ENCODE measurements around the gene TNP2. TPM values are rescaled to one million over a fixed set of nuclear protein-coding genes. Genes with fewer than 3 reads are reported as not detected.

TNP2 gene
- total and polyA plus RNA-seq, 9 of the 15 experiments (the other 6 are each of a cell fraction or from before 2014, with no cell fraction given): not detected

DNA sequence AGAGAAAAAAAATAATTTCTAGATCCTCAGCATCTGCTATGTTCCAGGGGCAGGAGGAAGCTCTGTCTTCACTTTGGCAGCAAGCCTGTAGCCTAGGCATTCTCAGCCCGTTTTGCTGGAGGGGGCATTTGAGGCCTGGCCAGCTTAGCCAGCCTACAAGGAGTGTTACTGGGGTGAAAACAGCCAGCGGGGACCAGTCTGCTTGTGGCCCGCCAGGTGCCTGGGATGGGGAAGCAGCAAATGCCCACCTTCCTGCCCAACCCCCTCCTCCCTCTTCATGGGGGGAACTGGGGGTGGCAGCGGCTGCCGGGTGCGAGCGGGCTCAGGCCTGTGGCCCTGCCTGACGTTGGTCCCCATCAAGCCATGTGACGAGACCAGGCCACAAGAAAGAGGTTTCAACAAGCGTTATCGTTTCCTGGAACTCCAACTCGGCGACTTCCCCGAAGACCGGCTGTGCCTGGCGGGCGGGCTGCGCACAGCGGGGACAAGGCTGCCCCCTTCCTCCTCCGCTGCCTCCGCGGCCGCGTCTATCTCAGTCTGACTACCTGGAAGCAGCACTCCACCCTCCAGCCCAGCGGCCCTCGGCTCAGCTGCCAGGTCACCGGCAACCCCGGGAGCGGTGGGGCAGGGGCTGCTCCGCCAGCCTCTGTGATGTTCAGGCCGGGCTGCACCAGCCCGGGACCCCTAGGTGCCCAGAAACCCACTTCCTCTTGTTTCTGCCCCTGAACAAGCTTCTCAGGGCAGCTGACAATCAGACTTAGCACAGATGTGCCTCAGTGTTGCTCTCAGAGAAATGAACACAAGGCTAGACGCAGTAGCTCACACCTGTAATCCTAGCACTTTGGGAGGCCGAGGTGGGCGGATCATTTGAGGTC is 36.0 kb downstream of the TNP2 start (continued):
- TF ChIP-seq HNRNPUL1 (IDR thresholded peaks at IDR 0.05; ENCODE audit: low read length): no peak
- TF ChIP-seq, protein P1, sequence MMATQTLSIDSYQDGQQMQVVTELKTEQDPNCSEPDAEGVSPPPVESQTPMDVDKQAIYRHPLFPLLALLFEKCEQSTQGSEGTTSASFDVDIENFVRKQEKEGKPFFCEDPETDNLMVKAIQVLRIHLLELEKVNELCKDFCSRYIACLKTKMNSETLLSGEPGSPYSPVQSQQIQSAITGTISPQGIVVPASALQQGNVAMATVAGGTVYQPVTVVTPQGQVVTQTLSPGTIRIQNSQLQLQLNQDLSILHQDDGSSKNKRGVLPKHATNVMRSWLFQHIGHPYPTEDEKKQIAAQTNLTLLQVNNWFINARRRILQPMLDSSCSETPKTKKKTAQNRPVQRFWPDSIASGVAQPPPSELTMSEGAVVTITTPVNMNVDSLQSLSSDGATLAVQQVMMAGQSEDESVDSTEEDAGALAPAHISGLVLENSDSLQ (IDR thresholded peaks at IDR 0.05): peak; percentile 46
- TF ChIP-seq, protein P2, sequence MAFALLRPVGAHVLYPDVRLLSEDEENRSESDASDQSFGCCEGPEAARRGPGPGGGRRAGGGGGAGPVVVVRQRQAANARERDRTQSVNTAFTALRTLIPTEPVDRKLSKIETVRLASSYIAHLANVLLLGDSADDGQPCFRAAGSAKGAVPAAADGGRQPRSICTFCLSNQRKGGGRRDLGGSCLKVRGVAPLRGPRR (CRISPR knock-in tag; IDR thresholded peaks at IDR 0.05): no peak; the same call in 1 of the 2 replicates
- no peak for TF ChIP-seq POLR2AphosphoS5 (IDR thresholded peaks at IDR 0.05; ENCODE audit: control insufficient read depth, insufficient read depth, low read depth, low read length)
- 0 out of 2 replicates have a peak, but pooled peaks have one; percentile 63 for TF ChIP-seq TCFL5 (CRISPR knock-in tag; conservative IDR thresholded peaks at IDR 0.05)
- no peak for TF ChIP-seq CHD1 (IDR thresholded peaks at IDR 0.05; ENCODE audit: low read length)
- no peak for TF ChIP-seq ELF4 (CRISPR knock-in tag; IDR thresholded peaks at IDR 0.05)
- no peak for TF ChIP-seq ATF1 (CRISPR knock-in tag; IDR thresholded peaks at IDR 0.05)
- peak; percentile 91 for TF ChIP-seq ATF1 (tag; IDR thresholded peaks at IDR 0.05)
- TF ChIP-seq ZNF445 (CRISPR knock-in tag; IDR thresholded peaks at IDR 0.05; ENCODE audit: low read depth): no peak
- peak; percentile 8; the same call in 1 of the 2 replicates for TF ChIP-seq RFX7 (CRISPR knock-in tag; IDR thresholded peaks at IDR 0.05)
- TF ChIP-seq, protein P3, sequence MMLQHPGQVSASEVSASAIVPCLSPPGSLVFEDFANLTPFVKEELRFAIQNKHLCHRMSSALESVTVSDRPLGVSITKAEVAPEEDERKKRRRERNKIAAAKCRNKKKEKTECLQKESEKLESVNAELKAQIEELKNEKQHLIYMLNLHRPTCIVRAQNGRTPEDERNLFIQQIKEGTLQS (IDR thresholded peaks at IDR 0.05): peak; percentile 23; the same call in 1 of the 2 replicates
- TF ChIP-seq, protein P3 (CRISPR knock-in tag; conservative IDR thresholded peaks at IDR 0.05): no peak
- TF ChIP-seq FOXA1 (IDR thresholded peaks at IDR 0.05; ENCODE audit: borderline replicate concordance): no peak
- TF ChIP-seq KLF10 (CRISPR knock-in tag; IDR thresholded peaks at IDR 0.05): no peak
- peak; percentile 77 for TF ChIP-seq JUND (IDR thresholded peaks at IDR 0.05; ENCODE audit: borderline replicate concordance, low read depth, low read length)
- TF ChIP-seq JUND (tag; IDR thresholded peaks at IDR 0.05; ENCODE audit: borderline replicate concordance, low read depth, low read length): peak; percentile 87; the same call in 2 of the 3 replicates
- peak; percentile 73 for TF ChIP-seq KLF1 (tag; IDR thresholded peaks at IDR 0.05)
- TF ChIP-seq HDAC3 (IDR thresholded peaks at IDR 0.05; ENCODE audit: borderline replicate concordance, partially characterized antibody): no peak
- TF ChIP-seq KDM4B (IDR thresholded peaks at IDR 0.05; ENCODE audit: borderline replicate concordance in 2 of 2, low read depth in 1 of 2): peak in 1 of 2 experiments; percentile 61; a peak in 1 of 4 replicates
- peak; percentile 43; the same call in 1 of the 2 replicates for TF ChIP-seq ESRRA (IDR thresholded peaks at IDR 0.05; ENCODE audit: borderline replicate concordance, low read depth)
- 0 out of 2 replicates have a peak, but pooled peaks have one; percentile 21 for TF ChIP-seq ZNF561 (CRISPR knock-in tag; conservative IDR thresholded peaks at IDR 0.05)
- TF ChIP-seq, protein P4, sequence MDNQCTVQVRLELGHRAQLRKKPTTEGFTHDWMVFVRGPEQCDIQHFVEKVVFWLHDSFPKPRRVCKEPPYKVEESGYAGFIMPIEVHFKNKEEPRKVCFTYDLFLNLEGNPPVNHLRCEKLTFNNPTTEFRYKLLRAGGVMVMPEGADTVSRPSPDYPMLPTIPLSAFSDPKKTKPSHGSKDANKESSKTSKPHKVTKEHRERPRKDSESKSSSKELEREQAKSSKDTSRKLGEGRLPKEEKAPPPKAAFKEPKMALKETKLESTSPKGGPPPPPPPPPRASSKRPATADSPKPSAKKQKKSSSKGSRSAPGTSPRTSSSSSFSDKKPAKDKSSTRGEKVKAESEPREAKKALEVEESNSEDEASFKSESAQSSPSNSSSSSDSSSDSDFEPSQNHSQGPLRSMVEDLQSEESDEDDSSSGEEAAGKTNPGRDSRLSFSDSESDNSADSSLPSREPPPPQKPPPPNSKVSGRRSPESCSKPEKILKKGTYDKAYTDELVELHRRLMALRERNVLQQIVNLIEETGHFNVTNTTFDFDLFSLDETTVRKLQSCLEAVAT (IDR thresholded peaks at IDR 0.05): 0 out of 4 replicates have a peak, but pooled peaks of 1 of the 2 experiments have one; percentile 22
- no peak for TF ChIP-seq ZNF551 (CRISPR knock-in tag; IDR thresholded peaks at IDR 0.05)
- no peak; a peak in 2 of 4 replicates for TF ChIP-seq TEAD1 (CRISPR knock-in tag; IDR thresholded peaks at IDR 0.05)

Measured in K562 (cell line).